Stimulated activated CD4-positive, alpha-beta T cell treated with anti-CD3 and anti-CD28 coated beads, TNF-alpha, amount 100 ng/mL, for 1 hour (primary cell): Measurements from ENCODE around the gene AQP3.
A peak's percentile ranks its signal among the peaks of the same experiment; 100 is the strongest.
"Not testable (repeated sequence)": the region's sequence is repeated elsewhere in the genome, so short reads cannot be mapped to it uniquely, and the experiment has no call there.

Experiments used
- DNase-seq, 3 donors: peaks; one replicate each; pipeline ENCODE4 v3.0.0-alpha.2; 2020; ENCODE audit warnings: low read depth in 3 of 3, low spot score in 1 of 3

The AQP3 gene

GRCh38 chr9:33465596-33466564, 18.5 kb upstream of the AQP3 start:
- DNase-seq: no peak

- DNase-seq: no peak
Measured at GRCh38 chr9:33465096-33465495, 17.7 kb upstream of the AQP3 start.

- no peak for DNase-seq
Measured at GRCh38 chr9:33464045-33464636, 16.7 kb upstream of the AQP3 start.

- DNase-seq: no peak
Measured at GRCh38 chr9:33463151-33463550, 15.8 kb upstream of the AQP3 start.

- no peak for DNase-seq
Measured at GRCh38 chr9:33461492-33461891, 14.1 kb upstream of the AQP3 start.

- no peak for DNase-seq
Measured at GRCh38 chr9:33460854-33461253, 13.5 kb upstream of the AQP3 start.

GRCh38 chr9:33459115-33459514, 11.7 kb upstream of the AQP3 start:
- DNase-seq: no peak

- peak in 2 of 3 donors; percentile 35 to 45 for DNase-seq
Measured at GRCh38 chr9:33458444-33458843, 11.1 kb upstream of the AQP3 start.

- no peak for DNase-seq
Measured at GRCh38 chr9:33455945-33456344, 8.6 kb upstream of the AQP3 start.

- DNase-seq: not testable (repeated sequence)
Measured at GRCh38 chr9:33455456-33455855, 8.1 kb upstream of the AQP3 start.

- not testable (repeated sequence) for DNase-seq
Measured at GRCh38 chr9:33454661-33455026, 7.3 kb upstream of the AQP3 start.

- DNase-seq: no peak
Measured at GRCh38 chr9:33453999-33454660, 6.7 kb upstream of the AQP3 start.

GRCh38 chr9:33453286-33453860, 6.0 kb upstream of the AQP3 start:
- DNase-seq: no peak

- DNase-seq: peak in 2 of 3 donors; percentile 25 to 32
Measured at GRCh38 chr9:33452828-33453271, 5.5 kb upstream of the AQP3 start.

GRCh38 chr9:33450621-33451146, 3.3 kb upstream of the AQP3 start:
- no peak for DNase-seq

- DNase-seq: no peak
Measured at GRCh38 chr9:33449715-33450114, 2.3 kb upstream of the AQP3 start.

GRCh38 chr9:33447799-33448553, 583 bp upstream of the AQP3 start:
- no peak for DNase-seq

- peak in 2 of 3 donors; percentile 39 to 42 for DNase-seq
Measured at GRCh38 chr9:33446240-33446945, 1.0 kb downstream of the AQP3 start.

- DNase-seq: no peak
Measured at GRCh38 chr9:33445389-33446239, 1.8 kb downstream of the AQP3 start.
